ENCODE results near the gene ZNF362.
A peak's percentile ranks its signal among the peaks of the same experiment; 100 is the strongest.

ZNF362 gene, protein sequence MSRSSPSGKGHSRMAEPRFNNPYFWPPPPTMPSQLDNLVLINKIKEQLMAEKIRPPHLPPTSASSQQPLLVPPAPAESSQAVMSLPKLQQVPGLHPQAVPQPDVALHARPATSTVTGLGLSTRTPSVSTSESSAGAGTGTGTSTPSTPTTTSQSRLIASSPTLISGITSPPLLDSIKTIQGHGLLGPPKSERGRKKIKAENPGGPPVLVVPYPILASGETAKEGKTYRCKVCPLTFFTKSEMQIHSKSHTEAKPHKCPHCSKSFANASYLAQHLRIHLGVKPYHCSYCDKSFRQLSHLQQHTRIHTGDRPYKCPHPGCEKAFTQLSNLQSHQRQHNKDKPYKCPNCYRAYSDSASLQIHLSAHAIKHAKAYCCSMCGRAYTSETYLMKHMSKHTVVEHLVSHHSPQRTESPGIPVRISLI

DNA sequence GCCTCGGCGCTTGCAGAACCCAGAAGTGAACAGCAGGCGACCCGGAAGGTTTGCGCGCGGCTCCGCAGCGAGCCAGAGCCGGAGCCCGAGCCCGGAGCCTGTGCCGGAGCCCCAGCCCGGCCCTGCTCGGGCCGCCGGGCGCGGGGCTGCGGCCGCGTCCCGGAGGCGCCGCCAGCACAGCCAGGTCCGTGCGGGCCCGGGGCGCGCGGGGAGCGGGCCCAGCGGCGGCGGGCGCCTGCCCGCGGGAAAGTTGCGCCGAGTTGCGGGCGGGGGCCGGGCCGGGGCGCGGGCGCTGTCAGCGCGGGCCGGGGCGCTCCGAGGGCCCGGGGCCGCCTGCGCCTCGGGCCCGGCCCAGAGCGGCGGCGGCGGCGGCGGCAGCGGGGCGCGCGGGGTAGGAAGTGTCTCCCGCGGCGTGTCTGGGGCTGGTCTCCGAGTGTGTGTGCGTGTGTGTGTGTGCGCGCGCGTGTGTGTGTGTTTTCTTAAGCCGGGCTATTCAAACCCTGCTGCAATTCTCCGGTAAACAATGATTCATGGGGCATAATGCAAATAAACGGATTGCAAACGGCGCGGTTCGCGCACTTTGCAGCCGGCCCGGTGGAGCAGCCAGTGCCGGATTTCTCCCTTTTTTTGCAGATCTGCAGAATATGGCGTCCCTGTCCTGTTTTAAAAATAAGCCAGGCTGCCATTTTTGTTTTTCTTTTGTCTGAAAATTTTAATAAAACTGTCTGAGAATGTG is at the start of gene ZNF362:
Gene ZNF362, plus strand, starts transcription at position 22 of the 736 bp plus-strand sequence. CDS start 14,083 bp downstream, outside the sequence.
- TF ChIP-seq, protein P1, sequence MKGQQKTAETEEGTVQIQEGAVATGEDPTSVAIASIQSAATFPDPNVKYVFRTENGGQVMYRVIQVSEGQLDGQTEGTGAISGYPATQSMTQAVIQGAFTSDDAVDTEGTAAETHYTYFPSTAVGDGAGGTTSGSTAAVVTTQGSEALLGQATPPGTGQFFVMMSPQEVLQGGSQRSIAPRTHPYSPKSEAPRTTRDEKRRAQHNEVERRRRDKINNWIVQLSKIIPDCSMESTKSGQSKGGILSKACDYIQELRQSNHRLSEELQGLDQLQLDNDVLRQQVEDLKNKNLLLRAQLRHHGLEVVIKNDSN (IDR thresholded peaks at IDR 0.05): no peak
- TF ChIP-seq TAF1 (IDR thresholded peaks at IDR 0.05; ENCODE audit: low read depth) (peak; percentile 25; the same call in 1 of the 2 replicates), YY1 (IDR thresholded peaks at IDR 0.05; ENCODE audit: low read depth) (peak; percentile 73; the same call in 1 of the 2 replicates), CEBPB (IDR thresholded peaks at IDR 0.05) (no peak), EP300 (IDR thresholded peaks at IDR 0.05; ENCODE audit: borderline replicate concordance) (no peak)

DNA sequence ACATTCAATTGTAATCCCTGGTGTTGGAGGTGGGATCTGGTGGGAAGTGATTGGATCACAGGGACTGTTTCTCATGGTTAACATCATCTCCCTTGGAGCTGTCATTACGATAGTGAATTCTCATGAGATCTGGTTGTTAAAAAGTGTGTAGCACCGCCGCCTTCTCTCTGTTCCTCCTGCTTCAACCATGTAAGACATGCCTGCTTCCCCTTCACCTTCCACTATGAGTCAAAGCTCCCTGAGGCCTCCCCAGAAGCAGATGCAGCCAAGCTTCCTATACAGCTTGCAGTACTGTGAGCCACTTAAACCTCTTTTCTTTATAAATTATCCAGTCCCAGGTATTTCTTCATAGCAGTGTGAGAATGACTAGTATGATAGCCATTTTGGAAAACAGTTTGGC is 44.3 kb upstream of the ZNF362 start:
- TF ChIP-seq NFIC (IDR thresholded peaks at IDR 0.05) (no peak), TEAD4 (IDR thresholded peaks at IDR 0.05) (no peak), CEBPB (IDR thresholded peaks at IDR 0.05) (no peak), ZBTB7A (IDR thresholded peaks at IDR 0.05; ENCODE audit: low read depth) (no peak), EGR1 (IDR thresholded peaks at IDR 0.05) (no peak), CREB1 (IDR thresholded peaks at IDR 0.05; ENCODE audit: low read depth) (no peak), TCF12 (IDR thresholded peaks at IDR 0.05; ENCODE audit: low read depth) (no peak), EP300 (IDR thresholded peaks at IDR 0.05; ENCODE audit: borderline replicate concordance) (no peak), YY1 (IDR thresholded peaks at IDR 0.05; ENCODE audit: low read depth) (no peak), TAF1 (IDR thresholded peaks at IDR 0.05; ENCODE audit: low read depth) (no peak)
- TF ChIP-seq, protein P1 (IDR thresholded peaks at IDR 0.05): no peak
- TF ChIP-seq, protein P2, sequence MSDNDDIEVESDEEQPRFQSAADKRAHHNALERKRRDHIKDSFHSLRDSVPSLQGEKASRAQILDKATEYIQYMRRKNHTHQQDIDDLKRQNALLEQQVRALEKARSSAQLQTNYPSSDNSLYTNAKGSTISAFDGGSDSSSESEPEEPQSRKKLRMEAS (IDR thresholded peaks at IDR 0.05): no peak

DNA sequence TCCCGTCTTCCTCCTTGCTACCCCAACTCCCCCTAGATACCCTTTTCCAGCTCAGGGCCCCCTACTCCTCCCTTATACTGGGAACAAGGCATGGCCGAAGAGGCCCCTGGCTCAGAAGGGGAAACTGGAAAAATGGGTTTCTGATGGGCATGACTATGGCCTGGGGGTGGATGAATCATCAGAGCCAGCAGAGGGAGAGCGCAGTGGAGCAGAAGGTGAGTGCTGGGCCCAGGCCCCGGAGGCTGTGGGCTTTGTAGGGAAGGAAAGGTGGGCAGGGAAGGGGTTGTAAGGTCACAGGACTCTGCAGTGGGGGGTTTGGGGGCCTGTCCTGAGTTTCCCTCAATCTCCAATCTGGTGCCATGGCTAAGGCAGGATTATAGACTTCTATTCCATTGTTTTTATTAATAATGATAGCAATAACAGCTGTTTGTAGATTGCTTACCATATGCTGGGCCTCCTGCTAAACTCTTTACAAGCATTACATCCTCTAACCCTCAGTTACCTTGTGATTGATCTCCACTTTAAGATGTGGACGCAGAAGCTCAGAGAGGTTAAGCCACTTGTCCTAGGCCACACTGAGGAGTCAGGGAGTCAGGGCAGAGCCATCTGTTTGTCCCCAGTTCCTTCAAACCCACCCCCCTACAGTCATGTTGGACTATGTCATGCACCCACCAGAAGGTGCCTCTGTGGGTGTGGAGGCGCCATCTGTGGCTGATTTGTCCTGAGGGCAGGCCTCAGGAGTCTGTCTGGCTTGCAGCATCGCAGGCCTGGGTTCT is 36.2 kb upstream of the ZNF362 start:
- TF ChIP-seq CEBPB (IDR thresholded peaks at IDR 0.05): no peak
- TF ChIP-seq FOXM1 (IDR thresholded peaks at IDR 0.05; ENCODE audit: borderline replicate concordance, low read depth): no peak

- TF ChIP-seq YY1 (IDR thresholded peaks at IDR 0.05; ENCODE audit: low read depth): no peak
- TF ChIP-seq TEAD4 (IDR thresholded peaks at IDR 0.05): no peak
- TF ChIP-seq, protein P2 (IDR thresholded peaks at IDR 0.05): no peak
- TF ChIP-seq EP300 (IDR thresholded peaks at IDR 0.05; ENCODE audit: borderline replicate concordance): no peak
- no peak for TF ChIP-seq EGR1 (IDR thresholded peaks at IDR 0.05)
- TF ChIP-seq, protein P1 (IDR thresholded peaks at IDR 0.05): no peak
- no peak for TF ChIP-seq CEBPB (IDR thresholded peaks at IDR 0.05)
- no peak for TF ChIP-seq NFIC (IDR thresholded peaks at IDR 0.05)
- no peak for TF ChIP-seq TAF1 (IDR thresholded peaks at IDR 0.05; ENCODE audit: low read depth)
- TF ChIP-seq FOXM1 (IDR thresholded peaks at IDR 0.05; ENCODE audit: borderline replicate concordance, low read depth): no peak
- TF ChIP-seq REST (IDR thresholded peaks at IDR 0.05; ENCODE audit: low read depth): no peak
- no peak for TF ChIP-seq ZBTB7A (IDR thresholded peaks at IDR 0.05; ENCODE audit: low read depth)
- TF ChIP-seq CREB1 (IDR thresholded peaks at IDR 0.05; ENCODE audit: low read depth): no peak
Observed at GRCh38 chr1:33220676-33221384, 35.5 kb upstream of the ZNF362 start.

- TF ChIP-seq RAD21 (IDR thresholded peaks at IDR 0.05; ENCODE audit: low read depth): no peak
- peak; percentile 34; the same call in 1 of the 2 replicates for TF ChIP-seq REST (IDR thresholded peaks at IDR 0.05; ENCODE audit: low read depth)
Observed at GRCh38 chr1:33221385-33221758, 34.9 kb upstream of the ZNF362 start.

All from Ishikawa (cell line).